Peyer's patch (tissue), 4 donors: Measurements from ENCODE around the gene NBPF11. TPM values are rescaled to one million over a fixed set of nuclear protein-coding genes. Genes with fewer than 3 reads are reported as not detected.
"Not testable (repeated sequence)": the region's sequence is repeated elsewhere in the genome, so short reads cannot be mapped to it uniquely, and the experiment has no call there.

ENCODE experiments used
- DNase-seq, 3 donors: peaks; one replicate each; pipeline ENCODE4 v3.0.0-alpha.2; 2017 to 2019
- H3K27ac ChIP-seq, 4 donors: fragments of 200-600 bp; sonication (generic); one replicate each; pipeline ENCODE4 v1.5.1; 2016 to 2019
- H3K27me3 ChIP-seq, 2 donors: fragments of 200-600 bp; sonication (generic); one replicate each; pipeline ENCODE4 v1.5.1; 2019
- H3K36me3 ChIP-seq, 3 donors: fragments of 200-600 bp; sonication (generic); one replicate each; pipeline ENCODE4 v1.5.1; 2016 to 2019
- H3K4me1 ChIP-seq, 4 donors: fragments of 200-600 bp; sonication (generic); one replicate each; pipeline ENCODE4 v1.5.1; 2016 to 2019
- H3K4me3 ChIP-seq, 4 donors: fragments of 200-600 bp; sonication (generic); 1 replicate in 3 of 4; 2 replicates in 1 of 4; pipeline ENCODE4 v1.5.1; 2016 to 2019; ENCODE audit warnings: mild to moderate bottlenecking in 1 of 4
- H3K9me3 ChIP-seq, 4 donors: fragments of 200-600 bp; sonication (generic); one replicate each; pipeline ENCODE4 v1.5.1; 2016 to 2019; ENCODE audit warnings: mild to moderate bottlenecking in 1 of 4
- CTCF ChIP-seq, 6 experiments: fragments of 450-650 bp in 4 of 6; fragments of 200-600 bp in 2 of 6; sonication (generic) in 1 of 6; IDR thresholded peaks; one replicate each; pipeline ENCODE4 v1.5.1; 2017 to 2019; ENCODE audit warnings: antibody characterized with exemption in 6 of 6, mild to moderate bottlenecking in 3 of 6, moderate library complexity in 1 of 6
- POLR2A ChIP-seq, 2 donors: fragments of 450-650 bp; IDR thresholded peaks; one replicate each; pipeline ENCODE4 v1.5.1; 2017; ENCODE audit warnings: antibody characterized with exemption in 2 of 2, mild to moderate bottlenecking in 2 of 2, moderate library complexity in 2 of 2
- total RNA-seq, 4 donors: library from RNA; depleted of rRNA; stranded (reverse); fragments of >200 nt; gene quantifications; one replicate each; pipeline ENCODE4 v1.1.0, GENCODE V29; 2016

NBPF11 gene
- 10 to 100 TPM in 3 of 4 donors, 1 to 10 TPM in 1; 7.2 to 35.5 (median 15.7) TPM for total RNA-seq

DNA sequence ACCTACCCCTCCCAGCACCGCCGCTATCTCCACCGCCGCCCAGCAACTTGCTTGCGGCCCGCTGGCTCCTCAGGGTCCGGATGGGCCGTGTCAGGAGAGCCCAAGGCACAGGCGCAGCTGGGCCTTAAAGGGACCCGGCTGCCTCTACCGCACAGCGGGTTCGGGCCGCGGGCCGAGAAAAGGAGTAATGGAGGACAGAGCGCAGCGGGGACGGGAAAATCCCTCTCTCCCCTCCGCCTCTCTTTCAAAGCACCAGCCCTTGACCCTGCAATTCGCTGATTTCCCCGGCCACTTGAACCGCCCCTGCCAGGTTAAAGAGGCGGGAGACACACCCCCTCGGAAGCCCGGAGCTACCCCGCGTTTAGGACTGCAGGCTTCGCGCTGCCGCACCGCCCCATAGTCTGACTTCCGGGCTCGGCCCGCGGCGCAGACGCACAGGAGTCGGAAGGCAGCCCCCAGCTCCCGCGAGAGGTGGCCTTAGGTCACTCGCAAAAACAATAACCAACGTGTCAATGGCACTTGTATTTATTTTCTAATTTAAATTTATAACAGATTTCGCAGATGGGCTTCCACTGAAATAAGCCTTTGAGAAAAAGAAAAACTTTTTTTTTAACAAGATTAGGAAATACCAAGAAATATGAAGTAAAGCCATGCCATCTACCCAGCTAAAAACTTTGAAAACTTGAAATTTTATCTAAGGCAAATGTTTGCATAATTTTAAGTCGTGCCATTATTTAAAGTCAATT is at the start of gene NBPF11:
NBPF11 (minus strand) TSS at position 371 of the 746 bp plus-strand sequence. CDS start 25,278 bp downstream, outside the sequence.
- not testable (repeated sequence) for H3K36me3 ChIP-seq, H3K4me1 ChIP-seq, H3K9me3 ChIP-seq, H3K27me3 ChIP-seq
- peak; percentile 85 to 94 (median 86) for DNase-seq
- H3K27ac ChIP-seq: peak within 1 kb of the TSS; percentile 69 to 84 (median 78)
- TF ChIP-seq POLR2A (IDR thresholded peaks at IDR 0.05): peak; percentile 35 to 39
- H3K4me3 ChIP-seq: peak within 1 kb of the TSS; percentile 65 to 84 (median 74)

DNA sequence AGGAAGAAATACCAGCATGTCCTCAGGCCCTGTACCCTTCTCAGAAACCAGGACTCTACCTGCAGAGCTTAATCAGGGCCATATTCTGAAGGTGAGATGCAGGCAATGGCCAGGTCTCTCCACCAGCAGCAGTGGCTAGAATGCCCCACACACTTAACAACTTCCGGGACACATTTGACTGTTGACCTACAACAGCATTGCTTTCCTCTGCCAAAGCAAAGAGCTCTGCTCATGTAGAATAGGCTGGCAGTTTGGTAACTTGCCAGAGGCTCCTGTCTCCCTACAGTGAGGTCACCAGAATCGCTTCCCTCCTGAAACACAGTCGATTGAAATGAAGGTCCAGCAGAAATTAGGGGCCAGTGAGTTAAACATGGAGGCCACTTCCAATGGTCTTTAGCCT is 45.3 kb upstream of the NBPF11 start:
- H3K27ac ChIP-seq, DNase-seq, H3K36me3 ChIP-seq, H3K9me3 ChIP-seq, H3K27me3 ChIP-seq, H3K4me1 ChIP-seq, H3K4me3 ChIP-seq: not testable (repeated sequence)

DNA sequence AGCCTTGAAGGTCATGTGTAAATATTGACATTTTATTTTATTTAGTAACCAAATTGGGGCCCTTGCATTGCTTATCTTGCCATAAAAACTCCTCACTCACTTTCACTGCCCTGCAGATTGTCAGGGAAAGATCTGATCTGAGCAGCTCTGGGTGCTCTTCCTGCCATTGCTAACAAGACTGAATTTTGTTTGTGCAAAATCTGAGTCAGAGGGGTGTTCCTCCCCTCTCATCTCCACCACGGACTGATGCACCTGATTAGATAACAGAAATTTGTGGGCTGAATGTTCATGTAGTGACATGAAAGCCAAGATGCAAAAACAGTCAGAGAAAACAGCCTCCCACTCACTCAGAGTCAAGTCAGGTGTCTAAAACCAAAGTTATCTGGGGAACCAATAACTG is 44.9 kb upstream of the NBPF11 start:
- not testable (repeated sequence) for DNase-seq, H3K4me3 ChIP-seq, H3K27me3 ChIP-seq, H3K36me3 ChIP-seq, H3K4me1 ChIP-seq, H3K9me3 ChIP-seq, H3K27ac ChIP-seq

GRCh38 chr1:148195115-148195514 is 43.0 kb upstream of the NBPF11 start:
- H3K36me3 ChIP-seq, H3K4me1 ChIP-seq, H3K27me3 ChIP-seq, DNase-seq, H3K27ac ChIP-seq, H3K9me3 ChIP-seq, H3K4me3 ChIP-seq: not testable (repeated sequence)

- not testable (repeated sequence) for H3K27ac ChIP-seq, H3K36me3 ChIP-seq, DNase-seq, H3K9me3 ChIP-seq, H3K4me3 ChIP-seq, H3K27me3 ChIP-seq, H3K4me1 ChIP-seq
Measured at GRCh38 chr1:148188768-148189167, 36.7 kb upstream of the NBPF11 start.

GRCh38 chr1:148178682-148179081 is 26.6 kb upstream of the NBPF11 start:
- H3K9me3 ChIP-seq, H3K4me3 ChIP-seq, DNase-seq, H3K4me1 ChIP-seq, H3K27me3 ChIP-seq, H3K36me3 ChIP-seq, H3K27ac ChIP-seq: not testable (repeated sequence)

- not testable (repeated sequence) for H3K27ac ChIP-seq, DNase-seq, H3K36me3 ChIP-seq, H3K9me3 ChIP-seq, H3K4me3 ChIP-seq, H3K4me1 ChIP-seq, H3K27me3 ChIP-seq
Measured at GRCh38 chr1:148175414-148175813, 23.3 kb upstream of the NBPF11 start.

- not testable (repeated sequence) for DNase-seq, H3K36me3 ChIP-seq, H3K27me3 ChIP-seq, H3K4me1 ChIP-seq, H3K27ac ChIP-seq, H3K4me3 ChIP-seq, H3K9me3 ChIP-seq
Measured at GRCh38 chr1:148171995-148172394, 19.9 kb upstream of the NBPF11 start.

GRCh38 chr1:148166558-148167492 is 14.7 kb upstream of the NBPF11 start:
- TF ChIP-seq CTCF (IDR thresholded peaks at IDR 0.05) (no peak), POLR2A (IDR thresholded peaks at IDR 0.05) (no peak)
- no peaks in the 10 kb centered on the region for H3K27me3 ChIP-seq

More at GRCh38 chr1:148166558-148167492, 14.7 kb upstream of the NBPF11 start:
- H3K9me3 ChIP-seq: no peaks in the 10 kb centered on the region
- H3K27ac ChIP-seq: no peak overlapping the region
- H3K4me1 ChIP-seq: no peaks in the 10 kb centered on the region
- no peaks in the 10 kb centered on the region for H3K36me3 ChIP-seq
- no peak for DNase-seq
- no peak overlapping the region for H3K4me3 ChIP-seq
